ENCODE measurements around the gene GLIS1.

Gene GLIS1

DNA sequence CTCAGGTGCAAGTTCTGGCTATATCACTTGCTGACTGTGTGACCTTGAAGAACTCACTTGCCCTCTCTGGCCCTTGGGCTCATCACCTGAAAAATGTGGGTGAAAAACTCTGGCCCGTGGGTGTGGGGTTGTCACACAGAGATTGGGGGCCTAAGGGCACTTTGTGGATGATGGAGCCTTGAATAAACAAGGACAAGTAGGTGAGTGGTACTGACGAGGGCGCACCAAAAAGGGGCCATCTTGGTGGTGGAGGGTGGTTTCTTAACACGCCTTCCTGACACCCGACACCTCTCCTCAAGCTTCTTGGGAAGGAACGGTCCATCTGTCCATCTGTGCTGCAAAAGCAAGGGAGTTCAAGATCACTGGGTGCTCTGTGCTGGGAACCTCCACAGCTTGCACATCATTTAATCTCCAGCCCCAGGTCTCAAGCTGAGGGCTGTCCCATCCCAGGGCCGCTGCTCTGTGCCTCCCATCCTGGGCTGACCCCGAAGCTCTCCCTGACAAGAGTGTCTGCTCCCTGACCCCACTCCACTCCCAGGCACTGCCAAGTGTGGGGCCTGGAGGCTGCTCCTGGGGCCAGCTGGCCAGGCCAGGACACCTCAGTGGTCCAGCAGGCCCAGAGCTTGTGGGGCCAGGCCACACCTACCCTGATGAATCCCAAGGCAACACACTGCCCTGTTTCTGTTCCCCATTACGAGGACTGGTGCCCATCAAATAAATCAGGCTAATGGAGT is 97.3 kb downstream of the GLIS1 start:
- in situ Hi-C loops (cut with MboI; ENCODE audit: low pct_unique_long_range_greater_than_20kb, low sequenced_read_pairs, unreplicated experiment) = no loop called here
- TF ChIP-seq, protein P1, sequence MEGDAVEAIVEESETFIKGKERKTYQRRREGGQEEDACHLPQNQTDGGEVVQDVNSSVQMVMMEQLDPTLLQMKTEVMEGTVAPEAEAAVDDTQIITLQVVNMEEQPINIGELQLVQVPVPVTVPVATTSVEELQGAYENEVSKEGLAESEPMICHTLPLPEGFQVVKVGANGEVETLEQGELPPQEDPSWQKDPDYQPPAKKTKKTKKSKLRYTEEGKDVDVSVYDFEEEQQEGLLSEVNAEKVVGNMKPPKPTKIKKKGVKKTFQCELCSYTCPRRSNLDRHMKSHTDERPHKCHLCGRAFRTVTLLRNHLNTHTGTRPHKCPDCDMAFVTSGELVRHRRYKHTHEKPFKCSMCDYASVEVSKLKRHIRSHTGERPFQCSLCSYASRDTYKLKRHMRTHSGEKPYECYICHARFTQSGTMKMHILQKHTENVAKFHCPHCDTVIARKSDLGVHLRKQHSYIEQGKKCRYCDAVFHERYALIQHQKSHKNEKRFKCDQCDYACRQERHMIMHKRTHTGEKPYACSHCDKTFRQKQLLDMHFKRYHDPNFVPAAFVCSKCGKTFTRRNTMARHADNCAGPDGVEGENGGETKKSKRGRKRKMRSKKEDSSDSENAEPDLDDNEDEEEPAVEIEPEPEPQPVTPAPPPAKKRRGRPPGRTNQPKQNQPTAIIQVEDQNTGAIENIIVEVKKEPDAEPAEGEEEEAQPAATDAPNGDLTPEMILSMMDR (IDR thresholded peaks at IDR 0.05; ENCODE audit: extremely low read depth, insufficient read depth, missing control alignments) = no peak
- DNase-seq (ENCODE audit: low spot score) = no peak

DNA sequence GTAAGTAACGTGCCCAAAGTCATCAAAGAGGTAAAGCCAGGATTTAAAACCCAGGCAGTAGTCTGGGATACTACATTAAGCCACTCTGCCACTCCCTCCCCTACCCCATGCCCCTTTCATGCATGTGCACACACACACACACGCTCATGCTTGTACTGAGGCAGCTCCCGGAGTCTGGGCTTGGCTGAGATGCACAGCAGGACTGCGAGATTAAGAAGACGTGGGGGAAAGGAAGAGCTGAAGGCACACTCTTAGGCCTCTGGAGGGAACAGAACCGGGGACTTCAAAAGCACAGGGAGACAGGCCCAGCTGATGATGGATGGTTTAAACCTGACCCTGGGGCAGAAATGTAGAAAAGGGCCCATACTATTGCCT is 98.3 kb downstream of the GLIS1 start:
- TF ChIP-seq, protein P1 (IDR thresholded peaks at IDR 0.05; ENCODE audit: extremely low read depth, insufficient read depth, missing control alignments) = no peak
- in situ Hi-C loops (cut with MboI; ENCODE audit: low pct_unique_long_range_greater_than_20kb, low sequenced_read_pairs, unreplicated experiment) = no loop called here
- DNase-seq (ENCODE audit: low spot score) = no peak

DNA sequence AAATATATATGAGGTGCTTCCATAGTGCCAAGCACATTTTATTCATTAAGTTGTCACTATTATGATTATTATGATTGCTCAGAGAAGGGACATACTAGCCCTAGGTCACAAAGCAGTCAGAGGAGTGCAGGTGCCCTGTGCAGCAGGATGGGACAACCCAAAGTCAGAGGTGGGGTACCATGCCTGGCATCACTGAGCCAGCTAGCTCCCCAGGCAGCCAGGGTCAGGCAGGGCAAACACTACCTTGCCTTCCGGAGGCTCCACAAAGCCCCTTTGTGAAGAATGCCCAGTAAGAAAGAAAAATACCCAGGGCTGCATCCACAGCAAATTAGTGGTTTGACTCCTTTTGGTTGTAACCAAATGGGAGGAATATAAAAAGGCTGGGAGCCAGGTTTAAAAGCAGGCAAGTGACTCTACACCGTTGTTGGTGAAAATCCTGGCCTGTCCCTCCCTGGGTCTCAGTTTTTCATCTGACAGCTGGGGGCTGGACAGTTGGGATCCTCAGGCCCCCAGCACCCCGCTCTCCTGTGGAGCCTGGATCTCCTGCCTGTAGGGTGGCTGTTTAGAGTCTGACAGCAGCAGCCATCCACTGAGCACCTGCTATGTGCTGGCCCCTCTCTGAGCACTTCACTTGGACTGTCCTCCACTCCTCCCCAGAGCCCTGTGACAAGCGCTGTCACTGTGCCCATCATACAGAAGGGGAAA is 98.8 kb downstream of the GLIS1 start:
- in situ Hi-C loops (cut with MboI; ENCODE audit: low pct_unique_long_range_greater_than_20kb, low sequenced_read_pairs, unreplicated experiment) = no loop called here
- TF ChIP-seq, protein P1 (IDR thresholded peaks at IDR 0.05; ENCODE audit: extremely low read depth, insufficient read depth, missing control alignments) = no peak
- no peak for DNase-seq (ENCODE audit: low spot score)

DNA sequence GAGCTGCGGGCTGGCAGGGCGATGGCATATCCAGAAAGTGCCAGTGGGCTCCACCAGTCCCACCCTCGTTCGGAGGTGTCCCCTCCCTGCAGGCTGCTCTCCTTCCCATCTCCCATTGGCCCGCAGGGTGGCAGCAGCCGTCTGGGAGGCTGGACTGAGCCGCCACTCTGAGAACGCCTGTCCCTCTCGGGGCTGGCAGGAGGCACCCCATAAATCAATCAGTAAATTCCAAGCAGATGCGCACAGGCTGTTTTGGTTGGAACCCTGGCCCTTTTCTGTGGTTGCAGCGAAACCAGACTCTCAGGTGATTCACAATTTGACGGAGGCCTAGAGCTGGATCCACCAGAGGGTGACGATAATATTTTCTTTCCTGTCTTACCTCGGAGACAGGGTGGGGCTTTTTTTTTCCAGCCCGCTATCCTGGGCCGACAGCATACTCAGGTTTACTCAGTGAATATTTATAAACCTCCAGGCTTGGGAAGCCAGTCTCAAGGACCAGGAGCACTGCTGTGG is 99.7 kb downstream of the GLIS1 start:
- TF ChIP-seq, protein P1 (IDR thresholded peaks at IDR 0.05; ENCODE audit: extremely low read depth, insufficient read depth, missing control alignments) = no peak
- DNase-seq (ENCODE audit: low spot score) = no peak
- in situ Hi-C loops (cut with MboI; ENCODE audit: low pct_unique_long_range_greater_than_20kb, low sequenced_read_pairs, unreplicated experiment) = no loop called here

DNA sequence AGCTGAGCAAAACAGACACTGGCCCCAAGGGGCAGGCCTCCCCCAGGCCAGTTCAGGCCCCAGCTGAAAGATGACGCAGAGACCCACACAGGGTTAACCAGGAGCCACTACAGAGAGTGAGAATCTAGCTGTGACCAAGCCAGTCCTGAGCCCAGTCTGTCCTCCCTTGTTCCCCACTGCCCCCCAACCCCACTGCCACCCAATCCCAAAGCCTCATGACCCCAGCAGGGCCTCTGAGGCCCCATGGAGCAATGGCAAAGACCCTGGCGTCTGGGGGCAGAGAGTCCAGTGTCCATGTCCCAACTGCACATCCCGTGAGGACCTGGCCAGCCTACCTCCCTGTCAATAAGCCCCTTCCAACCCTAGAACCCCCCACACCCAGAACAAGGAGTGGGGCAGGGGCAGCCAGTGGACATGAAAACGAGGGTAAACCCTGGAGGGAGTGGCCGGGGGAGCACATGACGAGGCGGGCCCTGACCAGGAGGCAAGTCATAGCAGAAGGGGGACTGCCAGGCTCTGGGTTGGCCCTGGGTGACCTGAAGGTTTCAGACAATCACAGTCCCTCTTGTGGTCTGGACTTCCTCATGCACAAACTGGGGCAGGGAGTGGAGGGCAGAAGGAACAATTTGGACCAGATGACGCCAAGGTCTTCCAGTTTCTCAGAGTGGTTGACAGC is 100.5 kb downstream of the GLIS1 start:
- in situ Hi-C loops (cut with MboI; ENCODE audit: low pct_unique_long_range_greater_than_20kb, low sequenced_read_pairs, unreplicated experiment) = no loop called here
- no peak for DNase-seq (ENCODE audit: low spot score)
- TF ChIP-seq, protein P1 (IDR thresholded peaks at IDR 0.05; ENCODE audit: extremely low read depth, insufficient read depth, missing control alignments) = no peak

DNA sequence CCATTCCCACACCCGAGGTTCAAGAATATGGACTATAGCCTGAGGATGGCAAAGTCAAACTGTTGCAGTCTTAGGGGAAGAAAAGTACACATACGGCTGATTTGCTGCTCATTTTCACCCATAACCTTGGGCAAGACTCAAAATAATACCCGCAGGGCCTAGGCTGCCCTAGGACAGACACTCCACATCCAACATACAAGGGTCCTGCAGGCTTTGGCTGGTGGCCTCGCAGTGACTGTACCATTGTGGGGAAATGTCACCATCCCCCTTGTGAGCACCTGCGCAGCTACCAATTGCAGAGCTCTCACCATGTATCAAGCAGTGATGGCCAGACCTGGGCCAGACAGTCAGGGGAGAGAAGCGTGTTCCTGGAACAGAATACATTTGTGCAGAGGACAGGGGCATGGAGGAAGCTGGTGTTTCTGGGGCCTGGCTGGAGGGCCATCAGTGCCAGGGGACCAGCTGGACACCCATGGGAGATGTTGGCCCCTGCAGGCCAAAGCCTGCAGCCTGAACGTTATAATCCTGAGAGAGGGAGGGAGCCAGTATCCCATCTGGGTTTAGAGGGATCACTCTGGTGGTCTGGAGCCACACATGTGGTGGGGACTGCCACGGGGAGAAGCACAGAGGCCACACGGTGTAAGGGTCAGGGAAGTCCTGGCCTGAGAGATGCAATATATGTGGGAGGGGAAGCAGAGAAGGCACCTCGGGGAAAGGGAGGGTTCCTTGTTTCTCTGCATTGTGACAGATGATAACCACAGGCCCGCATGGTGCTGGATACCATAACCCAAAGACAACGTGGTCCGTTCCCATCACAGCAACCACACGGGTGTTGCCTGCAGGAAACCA is 101.2 kb downstream of the GLIS1 start:
- TF ChIP-seq, protein P1 (IDR thresholded peaks at IDR 0.05; ENCODE audit: extremely low read depth, insufficient read depth, missing control alignments) = no peak
- in situ Hi-C loops (cut with MboI; ENCODE audit: low pct_unique_long_range_greater_than_20kb, low sequenced_read_pairs, unreplicated experiment) = no loop called here
- no peak for DNase-seq (ENCODE audit: low spot score)

Data from GM13977 (cell line).